GM23338 (cell line): Measurements from ENCODE around the gene HNRNPUL2. TPM values are rescaled to one million over a fixed set of nuclear protein-coding genes. Genes with fewer than 3 reads are reported as not detected.

Source experiments
- ATAC-seq: fragments of 200-7000 bp; cut with Tn5 transposase; 3 replicates; pipeline ENCODE4 v1.9.1; 2020
- DNase-seq: peaks from one replicate; pipeline ENCODE4 v3.0.0-alpha.2; 2015; ENCODE audit warnings: low spot score
- H2AFZ ChIP-seq: fragments of 200-600 bp; sonication (generic); 2 replicates; pipeline ENCODE4 v1.8.0; 2016; ENCODE audit warnings: antibody characterized with exemption, mild to moderate bottlenecking, moderate library complexity
- H3F3A ChIP-seq: fragments of 200-600 bp; sonication (generic); replicated peaks from 2 replicates; pipeline ENCODE4 v1.8.0; 2017; ENCODE audit warnings: antibody characterized with exemption, mixed run types, low read depth
- H3K27ac ChIP-seq: fragments of 200-600 bp; sonication (generic); 2 replicates; pipeline ENCODE4 v1.6.1; 2016; ENCODE audit warnings: low read depth
- H3K27me3 ChIP-seq: fragments of 200-600 bp; sonication (generic); 2 replicates; pipeline ENCODE4 v1.8.0; 2016; ENCODE audit warnings: mild to moderate bottlenecking, mixed run types, moderate library complexity; ENCODE audit not compliant: insufficient read depth
- H3K36me3 ChIP-seq: fragments of 200-600 bp; sonication (generic); 2 replicates; pipeline ENCODE4 v1.8.0; 2016; ENCODE audit warnings: mild to moderate bottlenecking; ENCODE audit not compliant: insufficient read depth
- H3K4me1 ChIP-seq: fragments of 200-600 bp; sonication (generic); 2 replicates; pipeline ENCODE4 v1.8.0; 2016; ENCODE audit warnings: mild to moderate bottlenecking, moderate library complexity; ENCODE audit not compliant: insufficient read depth
- H3K4me2 ChIP-seq: fragments of 200-600 bp; sonication (generic); 2 replicates; pipeline ENCODE4 v1.7.1; 2017; ENCODE audit warnings: mixed run types
- H3K4me3 ChIP-seq: fragments of 200-600 bp; sonication (generic); 2 replicates; pipeline ENCODE4 v1.6.1; 2016; ENCODE audit warnings: mixed run types
- H3K79me2 ChIP-seq: fragments of 200-600 bp; sonication (generic); replicated peaks from 2 replicates; pipeline ENCODE4 v1.8.0; 2017; ENCODE audit warnings: mild to moderate bottlenecking; ENCODE audit not compliant: insufficient read depth
- H3K9me2 ChIP-seq: fragments of 200-600 bp; sonication (generic); 2 replicates; pipeline ENCODE4 v1.8.0; 2017; ENCODE audit not compliant: insufficient read depth
- H4K20me1 ChIP-seq: fragments of 200-600 bp; sonication (generic); replicated peaks from 2 replicates; pipeline ENCODE4 v1.8.0; 2017; ENCODE audit warnings: mild to moderate bottlenecking; ENCODE audit not compliant: insufficient read depth
- H3K27ac Mint-ChIP-seq: 2 replicates; pipeline ENCODE4 v1.8.0; 2020; ENCODE audit warnings: inconsistent platforms, mild to moderate bottlenecking, moderate library complexity, mixed read lengths
- H3K27me3 Mint-ChIP-seq: 3 replicates; pipeline ENCODE4 v1.8.0; 2022; ENCODE audit warnings: low read depth, mild to moderate bottlenecking, moderate library complexity, mixed read lengths, inconsistent platforms; ENCODE audit not compliant: insufficient read depth, poor library complexity
- H3K36me3 Mint-ChIP-seq: 3 replicates; pipeline ENCODE4 v1.8.0; 2021; ENCODE audit warnings: low read depth, mild to moderate bottlenecking, inconsistent platforms, moderate library complexity, mixed read lengths
- H3K4me1 Mint-ChIP-seq: 3 replicates; pipeline ENCODE4 v1.8.0; 2020; ENCODE audit warnings: mild to moderate bottlenecking, inconsistent platforms, mixed read lengths
- H3K4me3 Mint-ChIP-seq: 3 replicates; pipeline ENCODE4 v1.8.0; 2021; ENCODE audit warnings: moderate library complexity, mild to moderate bottlenecking, inconsistent platforms, mixed read lengths
- H3K9me3 Mint-ChIP-seq: 3 replicates; pipeline ENCODE4 v1.8.0; 2020; ENCODE audit warnings: moderate library complexity, mild to moderate bottlenecking, inconsistent platforms, mixed read lengths
- CREB1 ChIP-seq: fragments of 250-450 bp; sonication (Bioruptor Pico); IDR thresholded peaks from 2 replicates; pipeline ENCODE4 v1.5.0; 2020; ENCODE audit warnings: low read depth, mild to moderate bottlenecking, moderate library complexity
- EZH2 ChIP-seq: fragments of 200-600 bp; sonication (generic); IDR thresholded peaks from one replicate; pipeline ENCODE4 v1.8.0; 2017; ENCODE audit warnings: antibody characterized with exemption, mild to moderate bottlenecking, low read depth; ENCODE audit not compliant: unreplicated experiment
- EZH2phosphoT487 ChIP-seq: fragments of 200-600 bp; sonication (generic); IDR thresholded peaks from one replicate; pipeline ENCODE4 v1.8.1; 2018; ENCODE audit warnings: antibody characterized with exemption; ENCODE audit not compliant: unreplicated experiment
- JUNB ChIP-seq: IDR thresholded peaks from one replicate; pipeline ENCODE4 v1.6.1; 2016; ENCODE audit warnings: antibody characterized with exemption; ENCODE audit not compliant: unreplicated experiment
- NANOG ChIP-seq: IDR thresholded peaks from 2 replicates; pipeline ENCODE4 v1.6.1; 2016; ENCODE audit warnings: antibody characterized with exemption, borderline replicate concordance
- POLR2AphosphoS5 ChIP-seq: IDR thresholded peaks from 2 replicates; pipeline ENCODE4 v1.6.1; 2016; ENCODE audit warnings: antibody characterized with exemption, low read depth
- STAT1 ChIP-seq: IDR thresholded peaks from one replicate; pipeline ENCODE4 v1.6.1; 2016; ENCODE audit warnings: antibody characterized with exemption; ENCODE audit not compliant: unreplicated experiment
- ZNF114 ChIP-seq: fragments of 250-450 bp; sonication (Bioruptor Pico); IDR thresholded peaks from 2 replicates; pipeline ENCODE4 v1.5.0; 2020; ENCODE audit warnings: mild to moderate bottlenecking, moderate library complexity
- ZNF331 ChIP-seq: fragments of 250-450 bp; sonication (Bioruptor Pico); IDR thresholded peaks from 2 replicates; pipeline ENCODE4 v1.5.0; 2020; ENCODE audit warnings: low read depth, mild to moderate bottlenecking, moderate library complexity
- polyA plus RNA-seq: library from polyadenylated mRNA; unstranded; fragments of >200 nt; fragmentation: Nextera tagmentation; extraction: Ambion mirVana; gene quantifications from 2 replicates; pipeline ENCODE4 v1.2.1, GENCODE V29; 2016
- total RNA-seq: library from RNA; depleted of rRNA; stranded (reverse); fragments of >200 nt; shearing (Covaris generic); gene quantifications from 2 replicates; pipeline ENCODE4 v1.2.3, GENCODE V29; 2014
- TF ChIP-seq, protein P1 (sequence below), 2 experiments: fragments of 200-600 bp in 1 of 2; sonication (generic) in 1 of 2; conservative IDR thresholded peaks; 2 replicates each; pipeline versions ENCODE4 v1.5.1 to v1.6.1; 2016 to 2017; ENCODE audit warnings: antibody characterized with exemption in 2 of 2, low read depth in 2 of 2, mild to moderate bottlenecking in 2 of 2, moderate library complexity in 1 of 2
- TF ChIP-seq, protein P2 (sequence below): IDR thresholded peaks from one replicate; pipeline ENCODE4 v1.6.1; 2018; ENCODE audit warnings: antibody characterized with exemption; ENCODE audit not compliant: unreplicated experiment
- TF ChIP-seq, protein P3 (sequence below): IDR thresholded peaks from 2 replicates; pipeline ENCODE4 v1.6.1; 2016; ENCODE audit warnings: antibody characterized with exemption

Gene HNRNPUL2
- total and polyA plus RNA-seq, 2 experiments from 2014 or later, result 9.4 to 18.3 TPM

DNA sequence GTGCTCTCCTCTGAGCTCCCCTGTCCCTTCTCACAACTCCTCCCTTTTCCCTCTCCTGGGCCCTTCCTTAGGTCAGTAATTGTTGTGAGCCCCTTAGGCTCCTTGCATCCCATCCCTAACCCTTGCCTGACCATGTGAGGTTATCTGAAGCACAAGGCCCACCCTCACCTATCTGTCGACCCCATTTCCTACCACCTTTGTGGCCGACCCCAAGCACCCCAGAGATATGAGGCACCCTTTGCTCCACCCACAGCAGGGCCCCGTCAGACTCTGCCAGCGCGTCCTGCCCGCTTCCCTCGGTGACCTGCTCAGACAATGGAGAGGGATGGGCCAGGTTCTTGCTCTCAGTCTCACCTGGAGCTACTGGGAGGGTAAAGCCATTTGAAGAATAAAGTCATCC, 18.5 kb downstream of the HNRNPUL2 start (continued):
- TF ChIP-seq EZH2phosphoT487, result no peak
- no peak for TF ChIP-seq ZNF331 (CRISPR knock-in tag)
- no peak for TF ChIP-seq POLR2AphosphoS5
- TF ChIP-seq ZNF114 (CRISPR knock-in tag), result no peak
- TF ChIP-seq, protein P1, sequence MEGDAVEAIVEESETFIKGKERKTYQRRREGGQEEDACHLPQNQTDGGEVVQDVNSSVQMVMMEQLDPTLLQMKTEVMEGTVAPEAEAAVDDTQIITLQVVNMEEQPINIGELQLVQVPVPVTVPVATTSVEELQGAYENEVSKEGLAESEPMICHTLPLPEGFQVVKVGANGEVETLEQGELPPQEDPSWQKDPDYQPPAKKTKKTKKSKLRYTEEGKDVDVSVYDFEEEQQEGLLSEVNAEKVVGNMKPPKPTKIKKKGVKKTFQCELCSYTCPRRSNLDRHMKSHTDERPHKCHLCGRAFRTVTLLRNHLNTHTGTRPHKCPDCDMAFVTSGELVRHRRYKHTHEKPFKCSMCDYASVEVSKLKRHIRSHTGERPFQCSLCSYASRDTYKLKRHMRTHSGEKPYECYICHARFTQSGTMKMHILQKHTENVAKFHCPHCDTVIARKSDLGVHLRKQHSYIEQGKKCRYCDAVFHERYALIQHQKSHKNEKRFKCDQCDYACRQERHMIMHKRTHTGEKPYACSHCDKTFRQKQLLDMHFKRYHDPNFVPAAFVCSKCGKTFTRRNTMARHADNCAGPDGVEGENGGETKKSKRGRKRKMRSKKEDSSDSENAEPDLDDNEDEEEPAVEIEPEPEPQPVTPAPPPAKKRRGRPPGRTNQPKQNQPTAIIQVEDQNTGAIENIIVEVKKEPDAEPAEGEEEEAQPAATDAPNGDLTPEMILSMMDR (conservative IDR thresholded peaks at IDR 0.05; ENCODE audit: low read depth in 2 of 2), result no peak
- TF ChIP-seq STAT1, result no peak
- TF ChIP-seq EZH2, result no peak
- TF ChIP-seq NANOG, result no peak
- TF ChIP-seq, protein P2, sequence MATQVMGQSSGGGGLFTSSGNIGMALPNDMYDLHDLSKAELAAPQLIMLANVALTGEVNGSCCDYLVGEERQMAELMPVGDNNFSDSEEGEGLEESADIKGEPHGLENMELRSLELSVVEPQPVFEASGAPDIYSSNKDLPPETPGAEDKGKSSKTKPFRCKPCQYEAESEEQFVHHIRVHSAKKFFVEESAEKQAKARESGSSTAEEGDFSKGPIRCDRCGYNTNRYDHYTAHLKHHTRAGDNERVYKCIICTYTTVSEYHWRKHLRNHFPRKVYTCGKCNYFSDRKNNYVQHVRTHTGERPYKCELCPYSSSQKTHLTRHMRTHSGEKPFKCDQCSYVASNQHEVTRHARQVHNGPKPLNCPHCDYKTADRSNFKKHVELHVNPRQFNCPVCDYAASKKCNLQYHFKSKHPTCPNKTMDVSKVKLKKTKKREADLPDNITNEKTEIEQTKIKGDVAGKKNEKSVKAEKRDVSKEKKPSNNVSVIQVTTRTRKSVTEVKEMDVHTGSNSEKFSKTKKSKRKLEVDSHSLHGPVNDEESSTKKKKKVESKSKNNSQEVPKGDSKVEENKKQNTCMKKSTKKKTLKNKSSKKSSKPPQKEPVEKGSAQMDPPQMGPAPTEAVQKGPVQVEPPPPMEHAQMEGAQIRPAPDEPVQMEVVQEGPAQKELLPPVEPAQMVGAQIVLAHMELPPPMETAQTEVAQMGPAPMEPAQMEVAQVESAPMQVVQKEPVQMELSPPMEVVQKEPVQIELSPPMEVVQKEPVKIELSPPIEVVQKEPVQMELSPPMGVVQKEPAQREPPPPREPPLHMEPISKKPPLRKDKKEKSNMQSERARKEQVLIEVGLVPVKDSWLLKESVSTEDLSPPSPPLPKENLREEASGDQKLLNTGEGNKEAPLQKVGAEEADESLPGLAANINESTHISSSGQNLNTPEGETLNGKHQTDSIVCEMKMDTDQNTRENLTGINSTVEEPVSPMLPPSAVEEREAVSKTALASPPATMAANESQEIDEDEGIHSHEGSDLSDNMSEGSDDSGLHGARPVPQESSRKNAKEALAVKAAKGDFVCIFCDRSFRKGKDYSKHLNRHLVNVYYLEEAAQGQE, result no peak

DNA sequence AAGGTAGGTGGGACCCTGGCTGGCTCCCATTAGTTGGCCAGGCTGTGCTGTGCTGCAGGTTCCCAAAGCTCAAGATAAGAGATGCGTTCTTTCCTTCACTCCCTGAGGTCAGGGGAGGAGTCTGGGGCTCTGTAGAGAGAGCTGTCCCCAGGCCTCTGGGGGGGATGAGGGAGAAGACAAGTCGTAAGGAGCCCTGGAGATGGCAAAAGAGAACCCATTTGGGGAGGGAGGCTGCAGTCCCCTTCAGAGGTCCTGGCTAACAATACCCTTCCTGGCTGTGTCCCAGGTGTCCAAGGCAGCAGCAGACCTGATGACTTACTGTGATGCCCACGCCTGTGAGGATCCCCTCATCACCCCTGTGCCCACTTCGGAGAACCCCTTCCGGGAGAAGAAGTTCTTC, 18.9 kb downstream of the HNRNPUL2 start:
- H4K20me1 ChIP-seq, result no peaks in the 10 kb centered on the region; the same call in 1 of the 2 replicates
- DNase-seq (no peak), ATAC-seq (no peak)
- peaks cover 9% of the 10 kb centered on the region for H3K79me2 ChIP-seq
- H3K27ac ChIP-seq, result peak overlapping the region; percentile 98; the same call in 1 of the 2 replicates
- peaks cover 23% of the 10 kb centered on the region for H3K36me3 ChIP-seq
- Mint-ChIP-seq H3K9me3 (no peaks in the 10 kb centered on the region), H3K27me3 (peaks cover 27% of the 10 kb centered on the region), H3K36me3 (peaks cover 43% of the 10 kb centered on the region), H3K27ac (peak overlapping the region; percentile 97), H3K4me1 (peaks cover 43% of the 10 kb centered on the region), H3K4me3 (peak overlapping the region; percentile 92)
- H3F3A ChIP-seq, result peaks cover 64% of the 10 kb centered on the region
- TF ChIP-seq ZNF331 (CRISPR knock-in tag) (no peak), CREB1 (no peak), STAT1 (no peak), POLR2AphosphoS5 (no peak), ZNF114 (CRISPR knock-in tag) (no peak), EZH2 (no peak), JUNB (no peak), NANOG (no peak)
- TF ChIP-seq, protein P3, sequence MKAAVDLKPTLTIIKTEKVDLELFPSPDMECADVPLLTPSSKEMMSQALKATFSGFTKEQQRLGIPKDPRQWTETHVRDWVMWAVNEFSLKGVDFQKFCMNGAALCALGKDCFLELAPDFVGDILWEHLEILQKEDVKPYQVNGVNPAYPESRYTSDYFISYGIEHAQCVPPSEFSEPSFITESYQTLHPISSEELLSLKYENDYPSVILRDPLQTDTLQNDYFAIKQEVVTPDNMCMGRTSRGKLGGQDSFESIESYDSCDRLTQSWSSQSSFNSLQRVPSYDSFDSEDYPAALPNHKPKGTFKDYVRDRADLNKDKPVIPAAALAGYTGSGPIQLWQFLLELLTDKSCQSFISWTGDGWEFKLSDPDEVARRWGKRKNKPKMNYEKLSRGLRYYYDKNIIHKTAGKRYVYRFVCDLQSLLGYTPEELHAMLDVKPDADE, result no peak
- TF ChIP-seq, protein P1 (conservative IDR thresholded peaks at IDR 0.05; ENCODE audit: low read depth in 2 of 2), result no peak
- TF ChIP-seq, protein P2, result no peak
- peaks cover 31% of the 10 kb centered on the region for H3K4me1 ChIP-seq
- no peaks in the 10 kb centered on the region for H3K27me3 ChIP-seq
- no peak overlapping the region for H2AFZ ChIP-seq
- peak overlapping the region; percentile 82 for H3K4me3 ChIP-seq
- H3K4me2 ChIP-seq, result peak overlapping the region; percentile 95
- no peaks in the 10 kb centered on the region for H3K9me2 ChIP-seq
